Nephron (organoid): ENCODE measurements around the gene OTC.

Experiments
- H3K27ac Mint-ChIP-seq, 3 experiments: 2 replicates each; pipeline ENCODE4 v1.8.0; 2020; ENCODE audit warnings: mixed read lengths in 3 of 3, mild to moderate bottlenecking in 2 of 3, moderate library complexity in 1 of 3
- H3K27me3 Mint-ChIP-seq: 2 replicates; pipeline ENCODE4 v1.8.0; 2021; ENCODE audit warnings: low read depth, mild to moderate bottlenecking, moderate library complexity, mixed read lengths
- H3K36me3 Mint-ChIP-seq: 2 replicates; pipeline ENCODE4 v1.8.0; 2020; ENCODE audit warnings: low read depth, mixed read lengths
- H3K4me1 Mint-ChIP-seq: 2 replicates; pipeline ENCODE4 v1.8.0; 2020; ENCODE audit warnings: mixed read lengths
- H3K4me3 Mint-ChIP-seq, 3 experiments: 2 replicates each; pipeline ENCODE4 v1.8.0; 2020; ENCODE audit warnings: mild to moderate bottlenecking in 3 of 3, mixed read lengths in 3 of 3, moderate library complexity in 2 of 3
- H3K9me3 Mint-ChIP-seq: 2 replicates; pipeline ENCODE4 v1.8.0; 2020; ENCODE audit warnings: mixed read lengths
- CTCF ChIP-seq, 3 experiments: fragments of 200-600 bp; sonication (generic); IDR thresholded peaks; one replicate each; pipeline ENCODE4 v1.5.0; 2021; ENCODE audit warnings: antibody characterized with exemption in 3 of 3; ENCODE audit not compliant: unreplicated experiment in 3 of 3

Gene OTC

GRCh38 chrX:38468563-38469157 is 116.3 kb downstream of the OTC start:
- Mint-ChIP-seq H3K9me3 (peaks cover 13% of the 10 kb centered on the region), H3K27ac (no peak overlapping the region), H3K36me3 (no peaks in the 10 kb centered on the region), H3K4me1 (peaks cover 6% of the 10 kb centered on the region), H3K27me3 (no peaks in the 10 kb centered on the region), H3K4me3 (no peak overlapping the region)
- TF ChIP-seq CTCF (IDR thresholded peaks at IDR 0.05; ENCODE audit: unreplicated experiment in 3 of 3): no peak
